H9 (cell line): Measurements from ENCODE around the gene ATP1A2. TPM values are rescaled to one million over a fixed set of nuclear protein-coding genes. Genes with fewer than 3 reads are reported as not detected.

Experiments used
- DNase-seq: peaks from one replicate; pipeline ENCODE4 v3.0.0-alpha.2; 2017
- H2AFZ ChIP-seq: one replicate; pipeline ENCODE4 v1.6.1; 2013; ENCODE audit warnings: mild to moderate bottlenecking, low read length, control low read depth, moderate library complexity
- H2AK5ac ChIP-seq: 2 replicates; pipeline ENCODE4 v1.6.1; 2013; ENCODE audit warnings: low read length, control low read depth, mixed read lengths; ENCODE audit not compliant: insufficient read length
- H2BK120ac ChIP-seq: one replicate; pipeline ENCODE4 v1.6.1; 2013; ENCODE audit warnings: low read depth, mild to moderate bottlenecking, low read length, control low read depth, inconsistent platforms; ENCODE audit not compliant: poor library complexity, severe bottlenecking
- H2BK12ac ChIP-seq: 2 replicates; pipeline ENCODE4 v1.6.1; 2013; ENCODE audit warnings: low read length, control low read depth, mixed read lengths, low read depth; ENCODE audit not compliant: insufficient read length
- H2BK15ac ChIP-seq: 2 replicates; pipeline ENCODE4 v1.6.1; 2013; ENCODE audit warnings: low read depth, low read length, control low read depth
- H2BK20ac ChIP-seq: one replicate; pipeline ENCODE4 v1.6.1; 2013; ENCODE audit warnings: low read depth, mild to moderate bottlenecking, low read length, control low read depth, inconsistent platforms; ENCODE audit not compliant: poor library complexity, severe bottlenecking
- H2BK5ac ChIP-seq: 2 replicates; pipeline ENCODE4 v1.6.1; 2013; ENCODE audit warnings: low read length, control low read depth, mixed read lengths; ENCODE audit not compliant: insufficient read length
- H3K14ac ChIP-seq: 2 replicates; pipeline ENCODE4 v1.6.1; 2013; ENCODE audit warnings: low read length, control low read depth; ENCODE audit not compliant: insufficient read depth
- H3K18ac ChIP-seq: 2 replicates; pipeline ENCODE4 v1.6.1; 2013; ENCODE audit warnings: low read depth, mild to moderate bottlenecking, mixed read lengths, low read length, control low read depth; ENCODE audit not compliant: insufficient read length
- H3K23ac ChIP-seq: 2 replicates; pipeline ENCODE4 v1.6.1; 2013; ENCODE audit warnings: low read length, control low read depth, mixed read lengths, low read depth; ENCODE audit not compliant: insufficient read length
- H3K23me2 ChIP-seq: 2 replicates; pipeline ENCODE4 v1.6.1; 2013; ENCODE audit warnings: low read depth, mild to moderate bottlenecking, mixed read lengths, low read length, control low read depth; ENCODE audit not compliant: insufficient read length, poor library complexity, severe bottlenecking
- H3K27ac ChIP-seq: 2 replicates; pipeline ENCODE4 v1.5.1; 2013; ENCODE audit warnings: low read length, control low read depth, mixed read lengths, low read depth; ENCODE audit not compliant: insufficient read length
- H3K27me3 ChIP-seq: 2 replicates; pipeline ENCODE4 v1.6.1; 2013; ENCODE audit warnings: low read length, control low read depth, inconsistent platforms; ENCODE audit not compliant: insufficient read depth
- H3K4ac ChIP-seq: 2 replicates; pipeline ENCODE4 v1.6.1; 2013; ENCODE audit warnings: low read depth, mild to moderate bottlenecking, control low read depth, inconsistent platforms, low read length, moderate library complexity
- H3K4me1 ChIP-seq: 2 replicates; pipeline ENCODE4 v1.6.1; 2013; ENCODE audit warnings: low read length, control low read depth, inconsistent platforms; ENCODE audit not compliant: insufficient read depth
- H3K4me2 ChIP-seq: 2 replicates; pipeline ENCODE4 v1.6.1; 2013; ENCODE audit warnings: low read length, control low read depth, mixed read lengths; ENCODE audit not compliant: insufficient read length, insufficient read depth
- H3K56ac ChIP-seq: 2 replicates; pipeline ENCODE4 v1.6.1; 2013; ENCODE audit warnings: low read depth, mild to moderate bottlenecking, mixed read lengths, low read length, control low read depth; ENCODE audit not compliant: insufficient read length
- H3K79me1 ChIP-seq: 2 replicates; pipeline ENCODE4 v1.6.1; 2013; ENCODE audit warnings: low read depth, mild to moderate bottlenecking, moderate library complexity, low read length, control low read depth, inconsistent platforms; ENCODE audit not compliant: insufficient read depth, poor library complexity, severe bottlenecking
- H3K79me2 ChIP-seq: 2 replicates; pipeline ENCODE4 v1.6.1; 2013; ENCODE audit warnings: low read length, control low read depth, inconsistent platforms; ENCODE audit not compliant: insufficient read depth
- H3K9ac ChIP-seq: 2 replicates; pipeline ENCODE4 v1.6.1; 2013; ENCODE audit warnings: low read length, control low read depth, mixed read lengths; ENCODE audit not compliant: insufficient read length; ENCODE audit errors: extremely low read depth
- H3K9me3 ChIP-seq: one replicate; pipeline ENCODE4 v1.6.1; 2013; ENCODE audit warnings: low read depth, low read length, inconsistent platforms; ENCODE audit not compliant: control insufficient read depth
- H3T11ph ChIP-seq: one replicate; pipeline ENCODE4 v1.6.1; 2013; ENCODE audit warnings: mild to moderate bottlenecking, low read length, control low read depth, inconsistent platforms
- H4K20me1 ChIP-seq: one replicate; pipeline ENCODE4 v1.6.1; 2013; ENCODE audit not compliant: control insufficient read depth, insufficient read length, insufficient read depth
- H4K5ac ChIP-seq: 2 replicates; pipeline ENCODE4 v1.6.1; 2013; ENCODE audit warnings: low read depth, mild to moderate bottlenecking, mixed read lengths, low read length, control low read depth; ENCODE audit not compliant: insufficient read length
- H4K8ac ChIP-seq: replicated peaks from 2 replicates; pipeline ENCODE4 v1.6.1; 2013; ENCODE audit warnings: low read length, control low read depth, mixed read lengths, low read depth; ENCODE audit not compliant: insufficient read length
- H4K91ac ChIP-seq: 2 replicates; pipeline ENCODE4 v1.6.1; 2013; ENCODE audit warnings: low read depth, mild to moderate bottlenecking, moderate library complexity, mixed read lengths, low read length, control low read depth; ENCODE audit not compliant: insufficient read length
- H3K27ac Mint-ChIP-seq, 3 experiments: 2 replicates in 2 of 3; 3 replicates in 1 of 3; pipeline ENCODE4 v1.8.0; 2020 to 2021; ENCODE audit warnings: mixed read lengths in 3 of 3, mild to moderate bottlenecking in 1 of 3, moderate library complexity in 1 of 3
- H3K27me3 Mint-ChIP-seq: 2 replicates; pipeline ENCODE4 v1.8.0; 2021; ENCODE audit warnings: low read depth, mild to moderate bottlenecking, moderate library complexity, mixed read lengths
- H3K36me3 Mint-ChIP-seq, 3 experiments: 2 replicates in 2 of 3; 3 replicates in 1 of 3; pipeline ENCODE4 v1.8.0; 2020 to 2021; ENCODE audit warnings: low read depth in 3 of 3, mixed read lengths in 3 of 3; ENCODE audit not compliant: insufficient read depth in 1 of 3
- H3K4me1 Mint-ChIP-seq, 2 experiments: 2 replicates each; pipeline ENCODE4 v1.8.0; 2020; ENCODE audit warnings: mixed read lengths in 2 of 2
- H3K4me3 Mint-ChIP-seq, 2 experiments: 2 replicates in 1 of 2; 3 replicates in 1 of 2; pipeline ENCODE4 v1.8.0; 2020 to 2021; ENCODE audit warnings: mild to moderate bottlenecking in 2 of 2, mixed read lengths in 2 of 2, moderate library complexity in 1 of 2
- H3K9me3 Mint-ChIP-seq, 2 experiments: 2 replicates in 1 of 2; 3 replicates in 1 of 2; pipeline ENCODE4 v1.8.0; 2020; ENCODE audit warnings: mild to moderate bottlenecking in 2 of 2, mixed read lengths in 2 of 2, moderate library complexity in 1 of 2
- CTCF ChIP-seq: fragments of 200-600 bp; sonication (generic); conservative IDR thresholded peaks from 3 replicates; pipeline ENCODE4 v1.8.0; 2021; ENCODE audit warnings: antibody characterized with exemption, mild to moderate bottlenecking
- WGBS: extraction: QIAGEN DNeasy Blood & Tissue Kit; methylation state at CpG from one replicate; pipeline ENCODE4 v1.1.7; 2013; ENCODE audit warnings: missing lambda C conversion rate, low lambda C conversion rate, mixed read lengths; ENCODE audit not compliant: insufficient read length; ENCODE audit errors: extremely low coverage; 5-methylcytosine and 5-hydroxymethylcytosine counted together
- total RNA-seq: library from RNA; stranded (reverse); gene quantifications from 2 replicates; pipeline ENCODE4 v1.2.1, GENCODE V29; 2021

Gene ATP1A2
- total RNA-seq, 1 experiment from 2014 or later: 3.0 TPM

- Histone ChIP-seq H2BK20ac (no peak within 1 kb of the TSS), H3K23me2 (no peaks in the 10 kb centered on the region), H2BK15ac (no peak within 1 kb of the TSS), H3K9ac (no peak within 1 kb of the TSS), H3K18ac (no peak within 1 kb of the TSS), H2BK120ac (no peak within 1 kb of the TSS), H3K4me2 (no peak within 1 kb of the TSS), H2BK5ac (no peak within 1 kb of the TSS), H3K56ac (no peak within 1 kb of the TSS), H4K91ac (no peak within 1 kb of the TSS), H2AFZ (no peak within 1 kb of the TSS), H4K8ac (no peak within 1 kb of the TSS), H3K79me2 (no peaks in the 10 kb centered on the region), H4K5ac (no peak within 1 kb of the TSS), H3K14ac (no peak within 1 kb of the TSS), H4K20me1 (no peaks in the 10 kb centered on the region), H3K79me1 (no peaks in the 10 kb centered on the region), H2AK5ac (no peak within 1 kb of the TSS), H3K4ac (no peak within 1 kb of the TSS), H3K27ac (no peak within 1 kb of the TSS), H3K23ac (no peak within 1 kb of the TSS), H3K27me3 (no peaks in the 10 kb centered on the region), H3T11ph (no peak within 1 kb of the TSS), H3K4me1 (no peaks in the 10 kb centered on the region), H2BK12ac (no peak within 1 kb of the TSS), H3K9me3 (no peaks in the 10 kb centered on the region)
- WGBS: no CpG with 5 or more reads among the region's 6 CpGs
- H3K27me3 Mint-ChIP-seq: peaks cover 6% of the 10 kb centered on the region
- H3K27ac Mint-ChIP-seq: no peak within 1 kb of the TSS; a peak in 2 of 7 replicates
- H3K4me1 Mint-ChIP-seq: no peaks in the 10 kb centered on the region
- no peak for DNase-seq
- no peaks in the 10 kb centered on the region for H3K9me3 Mint-ChIP-seq
- no peak for TF ChIP-seq CTCF
- no peak within 1 kb of the TSS for H3K4me3 Mint-ChIP-seq
- H3K36me3 Mint-ChIP-seq: no peaks in the 10 kb centered on the region
These were observed 35.7 kb downstream of the ATP1A2 start, which contains the start of gene ATP1A4 for GRCh38 chr1:160151303-160151702. ATP1A4 (plus strand) TSS chr1:160151603; CDS start chr1:160152041, 438 bp downstream.
